Prostate gland (tissue), 2 donors: ENCODE results near the gene RBPJL. TPM values are rescaled to one million over a fixed set of nuclear protein-coding genes. Genes with fewer than 3 reads are reported as not detected.

Experiments
- DNase-seq: peaks from one replicate; pipeline ENCODE4 v3.0.0-alpha.2; 2019; ENCODE audit warnings: low spot score
- H3K27ac ChIP-seq, 2 donors: fragments of 200-600 bp; sonication (generic); 2 replicates each; pipeline ENCODE4 v1.5.1; 2017 to 2019
- H3K27me3 ChIP-seq: fragments of 200-600 bp; sonication (generic); replicated peaks from 2 replicates; pipeline ENCODE4 v1.5.1; 2019; ENCODE audit not compliant: insufficient read depth
- H3K36me3 ChIP-seq, 2 donors: fragments of 200-600 bp; sonication (generic); 1 replicate in 1 of 2; 2 replicates in 1 of 2; pipeline versions ENCODE4 v1.5.1 to v1.8.1; 2017 to 2019
- H3K4me1 ChIP-seq: fragments of 200-600 bp; sonication (generic); replicated peaks from 2 replicates; pipeline ENCODE4 v1.5.1; 2019
- H3K4me3 ChIP-seq, 2 donors: fragments of 200-600 bp; sonication (generic); 2 replicates each; pipeline ENCODE4 v1.5.1; 2017 to 2019
- H3K9me3 ChIP-seq: fragments of 200-600 bp; sonication (generic); 2 replicates; pipeline ENCODE4 v1.5.1; 2017
- POLR2A ChIP-seq: fragments of 450-650 bp; IDR thresholded peaks from one replicate; pipeline ENCODE4 v1.6.1; 2016; ENCODE audit warnings: antibody characterized with exemption, mild to moderate bottlenecking
- POLR2AphosphoS5 ChIP-seq: sonication (generic); formaldehyde crosslinking; IDR thresholded peaks from one replicate; pipeline ENCODE4 v1.6.1; 2017; ENCODE audit warnings: antibody characterized with exemption
- WGBS: methylation state at CpG from one replicate; pipeline ENCODE4 v1.1.5; 2018; 5-methylcytosine and 5-hydroxymethylcytosine counted together
- intact Hi-C: fragments of 100-400 bp; cut with DNase I; formaldehyde crosslinking; loops from one replicate; pipeline ENCODE4 v1.14.2; 2022
- total RNA-seq, 2 donors: library from RNA; depleted of rRNA; stranded (reverse); fragments of >200 nt; gene quantifications; one replicate each; pipeline ENCODE4 v1.1.0, GENCODE V29; 2016
- TF ChIP-seq, protein P1 (sequence below), 4 experiments: fragments of 200-600 bp in 2 of 4; fragments of 450-650 bp in 2 of 4; sonication (generic) in 2 of 4; IDR thresholded peaks; 1 replicate in 3 of 4; 2 replicates in 1 of 4; pipeline ENCODE4 v1.5.1; 2016 to 2019; ENCODE audit warnings: antibody characterized with exemption in 4 of 4, mild to moderate bottlenecking in 2 of 4, moderate library complexity in 2 of 4

The RBPJL gene
- total RNA-seq, 2 donors from 2014 or later = not detected

DNA sequence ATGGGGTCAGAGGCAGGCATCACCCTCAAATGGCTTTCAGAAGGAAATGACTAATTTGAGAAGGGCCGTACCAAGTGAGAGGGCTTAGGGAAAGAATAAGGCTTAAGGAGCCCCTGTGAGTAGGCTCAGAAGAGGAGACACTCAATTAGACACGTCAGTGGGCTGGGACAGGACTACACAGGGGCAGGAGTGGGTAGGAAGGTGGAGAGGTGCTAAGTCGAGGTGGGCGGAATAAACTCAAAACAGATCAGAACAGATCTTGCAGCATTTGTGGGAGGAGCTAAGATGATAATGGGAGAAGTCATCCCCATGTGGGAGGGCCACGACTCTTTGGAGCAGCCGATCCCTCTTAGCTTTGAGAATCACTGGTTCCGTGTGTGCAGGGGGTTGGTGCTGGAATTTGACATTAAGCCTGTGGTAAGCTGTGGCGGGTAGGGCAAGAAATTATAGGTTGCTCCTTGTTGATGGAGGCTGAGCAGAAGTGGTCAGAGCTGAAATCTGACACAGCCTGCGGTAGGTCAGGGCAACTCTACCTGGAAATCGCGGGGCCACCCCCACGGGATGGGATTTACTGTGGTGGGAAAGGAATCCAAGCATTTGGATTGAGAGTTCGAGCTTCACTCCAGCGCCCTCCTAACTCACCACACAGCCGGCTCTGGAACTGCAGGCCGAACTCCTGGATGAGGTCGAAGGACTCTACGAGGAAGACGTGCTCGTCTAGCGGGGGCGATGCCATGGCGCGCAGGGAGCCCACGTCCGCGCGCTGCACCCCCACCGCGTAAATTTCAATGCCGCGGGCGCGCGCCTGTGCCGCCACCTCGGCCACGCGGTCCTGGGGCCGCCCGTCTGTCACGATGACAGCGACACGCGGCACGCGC, 2.8 kb upstream of the RBPJL start:
- Histone ChIP-seq H3K27me3 (peaks cover 11% of the 10 kb centered on the region), H3K4me3 (no peak overlapping the region), H3K4me1 (no peaks in the 10 kb centered on the region), H3K27ac (no peak overlapping the region), H3K9me3 (no peaks in the 10 kb centered on the region), H3K36me3 (no peaks in the 10 kb centered on the region)
- TF ChIP-seq, protein P1, sequence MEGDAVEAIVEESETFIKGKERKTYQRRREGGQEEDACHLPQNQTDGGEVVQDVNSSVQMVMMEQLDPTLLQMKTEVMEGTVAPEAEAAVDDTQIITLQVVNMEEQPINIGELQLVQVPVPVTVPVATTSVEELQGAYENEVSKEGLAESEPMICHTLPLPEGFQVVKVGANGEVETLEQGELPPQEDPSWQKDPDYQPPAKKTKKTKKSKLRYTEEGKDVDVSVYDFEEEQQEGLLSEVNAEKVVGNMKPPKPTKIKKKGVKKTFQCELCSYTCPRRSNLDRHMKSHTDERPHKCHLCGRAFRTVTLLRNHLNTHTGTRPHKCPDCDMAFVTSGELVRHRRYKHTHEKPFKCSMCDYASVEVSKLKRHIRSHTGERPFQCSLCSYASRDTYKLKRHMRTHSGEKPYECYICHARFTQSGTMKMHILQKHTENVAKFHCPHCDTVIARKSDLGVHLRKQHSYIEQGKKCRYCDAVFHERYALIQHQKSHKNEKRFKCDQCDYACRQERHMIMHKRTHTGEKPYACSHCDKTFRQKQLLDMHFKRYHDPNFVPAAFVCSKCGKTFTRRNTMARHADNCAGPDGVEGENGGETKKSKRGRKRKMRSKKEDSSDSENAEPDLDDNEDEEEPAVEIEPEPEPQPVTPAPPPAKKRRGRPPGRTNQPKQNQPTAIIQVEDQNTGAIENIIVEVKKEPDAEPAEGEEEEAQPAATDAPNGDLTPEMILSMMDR (IDR thresholded peaks at IDR 0.05) = no peak
- no peak for TF ChIP-seq POLR2AphosphoS5
- no peak for TF ChIP-seq POLR2A
- intact Hi-C loops = no loop called here
- no peak for DNase-seq
- WGBS = 49% methylated on average over 43 of the region's 47 CpGs

DNA sequence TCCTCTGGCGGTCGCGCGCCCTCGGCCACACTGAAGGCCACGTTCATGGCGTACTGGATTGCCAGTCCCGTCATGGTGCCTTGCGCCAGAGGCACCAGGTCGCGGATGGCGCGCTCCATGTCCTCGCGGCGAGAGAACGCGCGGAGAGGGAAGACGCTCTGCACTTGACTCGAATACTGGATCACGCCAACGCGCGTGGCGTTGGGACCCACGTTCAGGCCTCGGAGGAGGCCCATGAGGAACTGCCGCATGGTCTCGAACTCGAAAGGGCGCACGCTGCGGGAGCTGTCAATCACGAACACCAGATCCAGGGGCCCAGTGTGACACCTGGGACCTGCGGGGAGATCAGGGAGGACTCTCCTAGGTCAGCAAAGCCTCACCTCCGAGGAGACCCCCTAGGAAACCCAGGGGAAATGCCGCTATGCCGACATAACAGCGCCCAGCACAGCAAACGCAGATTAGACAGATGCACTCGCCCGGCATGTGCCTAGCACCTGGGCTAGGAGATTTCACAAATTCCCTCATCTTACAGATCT, 2.1 kb upstream of the RBPJL start:
- intact Hi-C loops = no loop called here
- H3K4me1 ChIP-seq = no peaks in the 10 kb centered on the region
- H3K27ac ChIP-seq = no peak overlapping the region
- no peak overlapping the region for H3K4me3 ChIP-seq
- WGBS = 66% methylated on average over 43 of the region's 43 CpGs
- no peaks in the 10 kb centered on the region for H3K36me3 ChIP-seq
- DNase-seq = no peak
- TF ChIP-seq, protein P1 (IDR thresholded peaks at IDR 0.05) = no peak
- TF ChIP-seq POLR2AphosphoS5 (no peak), POLR2A (no peak)
- H3K9me3 ChIP-seq = no peaks in the 10 kb centered on the region
- H3K27me3 ChIP-seq = peaks cover 11% of the 10 kb centered on the region

DNA sequence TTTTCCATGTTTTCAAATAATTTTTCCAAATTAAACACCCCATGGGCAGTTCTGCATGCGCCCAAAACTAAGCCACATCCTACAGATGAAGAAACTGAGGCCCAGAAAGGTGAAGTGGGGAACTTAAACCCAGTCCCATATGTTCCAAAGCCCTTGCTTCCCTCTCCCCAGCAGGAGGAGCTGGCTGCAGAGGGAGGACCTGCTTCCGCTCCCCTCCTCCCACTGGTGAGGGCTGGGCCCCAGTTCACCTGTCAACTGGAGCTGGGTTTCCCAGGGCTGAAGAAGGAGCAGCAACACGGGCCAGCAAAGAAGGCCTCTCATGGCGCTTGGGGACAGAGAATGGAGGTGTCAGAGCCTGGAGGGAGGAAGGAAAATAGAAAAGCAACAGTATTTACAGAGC, 1.4 kb upstream of the RBPJL start:
- H3K9me3 ChIP-seq = no peaks in the 10 kb centered on the region
- H3K27me3 ChIP-seq = peaks cover 11% of the 10 kb centered on the region
- no peak overlapping the region for H3K4me3 ChIP-seq
- H3K4me1 ChIP-seq = no peaks in the 10 kb centered on the region
- TF ChIP-seq, protein P1 (IDR thresholded peaks at IDR 0.05) = no peak
- TF ChIP-seq POLR2A = no peak
- TF ChIP-seq POLR2AphosphoS5 = no peak
- whole genome bisulfite sequencing = 50% methylated on average over 4 of the region's 4 CpGs
- intact Hi-C loops = no loop called here
- DNase-seq = no peak
- H3K27ac ChIP-seq = no peak overlapping the region
- H3K36me3 ChIP-seq = no peaks in the 10 kb centered on the region

DNA sequence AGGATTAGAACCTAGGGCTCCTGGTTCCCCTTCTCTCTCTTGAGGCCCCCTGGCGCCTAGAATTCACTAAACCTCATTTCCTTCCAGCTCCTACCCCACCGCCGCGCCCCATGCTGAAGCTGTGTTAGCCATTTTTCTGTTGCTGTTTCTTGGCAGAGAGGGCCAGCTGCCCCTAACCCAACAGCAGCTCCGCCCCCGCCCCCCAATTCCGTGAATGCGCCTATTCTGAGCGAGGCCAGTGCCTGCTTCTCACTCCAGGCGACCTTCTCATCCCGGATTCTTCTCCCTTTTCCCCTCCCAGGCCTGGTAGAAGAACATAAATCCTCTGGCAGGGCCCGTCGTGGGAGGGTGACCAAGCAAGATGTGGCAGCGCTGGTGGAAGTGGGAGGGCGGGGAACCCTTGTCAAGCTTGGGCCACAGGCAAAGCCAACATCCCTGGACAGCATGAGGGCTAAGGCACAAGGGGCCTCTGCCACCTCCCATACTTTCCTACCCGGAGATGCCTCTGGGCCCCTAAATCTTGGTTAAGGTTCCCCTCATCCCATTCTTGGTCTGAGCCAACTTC, 518 bp downstream of the RBPJL start:
- Histone ChIP-seq H3K4me1 (no peaks in the 10 kb centered on the region), H3K27ac (no peak overlapping the region), H3K4me3 (no peak overlapping the region), H3K9me3 (no peaks in the 10 kb centered on the region), H3K36me3 (no peaks in the 10 kb centered on the region), H3K27me3 (peaks cover 11% of the 10 kb centered on the region)
- intact Hi-C loops = no loop called here
- 67% methylated on average over 16 of the region's 16 CpGs for WGBS
- no peak for DNase-seq
- no peak for TF ChIP-seq POLR2A
- TF ChIP-seq, protein P1 (IDR thresholded peaks at IDR 0.05) = no peak
- TF ChIP-seq POLR2AphosphoS5 = no peak
